ENCODE measurements around the gene DCLK2.

DCLK2 gene

GRCh38 chr4:150038335-150039076 lies 39.7 kb upstream of the DCLK2 start:
- TF ChIP-seq MYC (IDR thresholded peaks at IDR 0.05; ENCODE audit: low read depth, low read length) (no peak), CTCF (IDR thresholded peaks at IDR 0.05; ENCODE audit: low read depth, low read length) (no peak)
- DNase-seq (ENCODE audit: low read depth) = no peak
- no peak overlapping the region for H3K4me3 ChIP-seq (ENCODE audit: low read depth, low read length)

GRCh38 chr4:150039274-150040127 lies 38.7 kb upstream of the DCLK2 start:
- no peak overlapping the region for H3K4me3 ChIP-seq (ENCODE audit: low read depth, low read length)
- no peak for DNase-seq (ENCODE audit: low read depth)
- TF ChIP-seq POLR2A (IDR thresholded peaks at IDR 0.05; ENCODE audit: extremely low read depth, insufficient read length) (no peak), MYC (IDR thresholded peaks at IDR 0.05; ENCODE audit: low read depth, low read length) (no peak), MAX (IDR thresholded peaks at IDR 0.05; ENCODE audit: low read depth, low read length) (no peak), CTCF (IDR thresholded peaks at IDR 0.05; ENCODE audit: low read depth, low read length) (no peak)

GRCh38 chr4:150044517-150044916 lies 33.7 kb upstream of the DCLK2 start:
- TF ChIP-seq POLR2A (IDR thresholded peaks at IDR 0.05; ENCODE audit: extremely low read depth, insufficient read length) (no peak), MYC (IDR thresholded peaks at IDR 0.05; ENCODE audit: low read depth, low read length) (no peak), CTCF (IDR thresholded peaks at IDR 0.05; ENCODE audit: low read depth, low read length) (no peak), MAX (IDR thresholded peaks at IDR 0.05; ENCODE audit: low read depth, low read length) (no peak)
- DNase-seq (ENCODE audit: low read depth) = no peak
- H3K4me3 ChIP-seq (ENCODE audit: low read depth, low read length) = no peak overlapping the region

GRCh38 chr4:150045410-150045809 lies 32.8 kb upstream of the DCLK2 start:
- DNase-seq (ENCODE audit: low read depth) = no peak

GRCh38 chr4:150046728-150047217 lies 31.5 kb upstream of the DCLK2 start:
- H3K4me3 ChIP-seq (ENCODE audit: low read depth, low read length) = no peak overlapping the region
- TF ChIP-seq POLR2A (IDR thresholded peaks at IDR 0.05; ENCODE audit: extremely low read depth, insufficient read length) (no peak), MYC (IDR thresholded peaks at IDR 0.05; ENCODE audit: low read depth, low read length) (no peak), MAX (IDR thresholded peaks at IDR 0.05; ENCODE audit: low read depth, low read length) (no peak), CTCF (IDR thresholded peaks at IDR 0.05; ENCODE audit: low read depth, low read length) (no peak)
- no peak for DNase-seq (ENCODE audit: low read depth)

More at GRCh38 chr4:150045410-150045809, 32.8 kb upstream of the DCLK2 start:
- TF ChIP-seq CTCF (IDR thresholded peaks at IDR 0.05; ENCODE audit: low read depth, low read length) (no peak), MAX (IDR thresholded peaks at IDR 0.05; ENCODE audit: low read depth, low read length) (no peak), MYC (IDR thresholded peaks at IDR 0.05; ENCODE audit: low read depth, low read length) (no peak), POLR2A (IDR thresholded peaks at IDR 0.05; ENCODE audit: extremely low read depth, insufficient read length) (no peak)
- no peak overlapping the region for H3K4me3 ChIP-seq (ENCODE audit: low read depth, low read length)
